Medulla oblongata (tissue), 1 donor: ENCODE data around the gene LRRTM3.
A peak's percentile ranks its signal among the peaks of the same experiment; 100 is the strongest.

Experiments
- DNase-seq: peaks from one replicate; pipeline ENCODE4 v3.0.0-alpha.2; 2015; ENCODE audit errors: extremely low spot score

The LRRTM3 gene

DNA sequence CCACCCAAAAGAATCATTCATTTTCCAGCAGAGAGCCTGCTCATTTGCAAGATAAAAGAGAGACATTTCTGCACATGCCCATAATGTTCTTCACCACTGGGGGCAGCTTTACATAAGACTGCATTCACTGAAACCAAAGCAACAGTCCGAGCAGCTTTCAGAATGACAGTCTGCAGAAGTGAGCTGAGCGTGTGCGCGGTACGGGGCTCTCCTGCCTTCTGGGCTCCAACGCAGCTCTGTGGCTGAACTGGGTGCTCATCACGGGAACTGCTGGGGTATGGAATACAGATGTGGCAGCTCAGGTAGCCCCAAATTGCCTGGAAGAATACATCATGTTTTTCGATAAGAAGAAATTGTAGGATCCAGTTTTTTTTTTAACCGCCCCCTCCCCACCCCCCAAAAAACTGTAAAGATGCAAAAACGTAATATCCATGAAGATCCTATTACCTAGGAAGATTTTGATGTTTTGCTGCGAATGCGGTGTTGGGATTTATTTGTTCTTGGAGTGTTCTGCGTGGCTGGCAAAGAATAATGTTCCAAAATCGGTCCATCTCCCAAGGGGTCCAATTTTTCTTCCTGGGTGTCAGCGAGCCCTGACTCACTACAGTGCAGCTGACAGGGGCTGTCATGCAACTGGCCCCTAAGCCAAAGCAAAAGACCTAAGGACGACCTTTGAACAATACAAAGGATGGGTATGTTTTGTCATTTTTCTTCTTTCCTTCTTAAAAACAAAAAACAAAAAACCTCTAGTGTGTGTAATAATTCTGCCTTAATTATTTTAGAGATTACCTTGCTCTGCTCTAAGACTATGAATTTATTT, at the start of gene LRRTM3:
TSS of gene LRRTM3 (plus strand) at position 141 of the 820 bp plus-strand sequence.
- DNase-seq: peak; percentile 93

DNA sequence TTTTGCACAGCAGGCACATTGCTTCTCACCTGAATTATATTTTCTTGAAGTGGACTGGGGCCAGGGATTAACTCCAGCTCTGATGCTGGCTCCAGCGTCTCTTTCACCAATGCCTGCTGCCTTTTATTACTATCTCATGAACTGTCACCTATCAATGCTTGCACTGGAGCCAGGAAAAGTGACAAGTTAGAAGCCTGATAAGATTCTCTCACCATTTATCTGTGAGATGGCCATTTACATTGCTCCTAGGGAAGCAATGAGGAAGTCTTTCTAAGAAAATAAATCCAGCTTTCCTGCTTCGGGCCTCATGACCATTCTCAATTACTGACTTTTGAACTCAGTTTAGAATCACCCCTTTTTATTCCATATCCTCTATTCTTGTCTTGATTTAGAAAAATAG, 48.5 kb upstream of the LRRTM3 start:
- no peak for DNase-seq

DNA sequence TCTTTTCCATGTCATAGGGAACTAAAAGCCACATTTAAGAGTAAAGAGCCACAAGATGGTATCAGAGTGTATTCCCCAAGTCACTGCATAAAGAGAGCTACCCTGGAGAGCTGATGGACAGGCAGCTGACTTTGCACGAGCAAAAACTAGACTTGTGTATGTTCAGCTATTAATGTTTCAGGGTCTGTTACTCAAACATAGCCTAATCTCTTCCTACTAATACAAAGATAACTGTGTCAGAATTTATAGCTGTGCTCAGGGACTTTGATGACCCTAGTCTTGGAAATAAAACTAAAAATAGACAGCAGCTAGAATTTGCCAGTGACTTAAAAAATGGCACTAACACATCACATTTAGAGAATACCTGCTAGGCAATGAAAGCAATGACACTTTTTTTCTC, 45.5 kb upstream of the LRRTM3 start:
- DNase-seq: no peak

DNA sequence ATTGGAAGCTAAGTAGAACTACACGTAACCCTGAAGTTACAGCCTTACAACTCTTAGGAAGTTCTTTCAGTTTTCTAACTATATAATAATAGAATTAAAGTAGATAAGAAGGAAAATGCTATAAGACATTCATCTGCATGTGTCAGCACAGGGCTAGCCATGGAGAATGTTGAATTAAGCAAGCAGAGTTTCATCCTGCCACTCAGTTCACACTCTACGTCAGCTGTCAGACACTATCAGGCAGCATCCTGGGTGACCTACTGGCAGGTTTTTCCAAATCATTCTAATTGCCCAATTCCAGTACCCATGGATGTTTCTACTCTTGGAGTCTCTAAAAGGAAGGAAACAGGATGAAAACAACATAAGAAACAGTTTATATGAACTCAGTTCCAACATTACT, 45.0 kb upstream of the LRRTM3 start:
- no peak for DNase-seq

DNA sequence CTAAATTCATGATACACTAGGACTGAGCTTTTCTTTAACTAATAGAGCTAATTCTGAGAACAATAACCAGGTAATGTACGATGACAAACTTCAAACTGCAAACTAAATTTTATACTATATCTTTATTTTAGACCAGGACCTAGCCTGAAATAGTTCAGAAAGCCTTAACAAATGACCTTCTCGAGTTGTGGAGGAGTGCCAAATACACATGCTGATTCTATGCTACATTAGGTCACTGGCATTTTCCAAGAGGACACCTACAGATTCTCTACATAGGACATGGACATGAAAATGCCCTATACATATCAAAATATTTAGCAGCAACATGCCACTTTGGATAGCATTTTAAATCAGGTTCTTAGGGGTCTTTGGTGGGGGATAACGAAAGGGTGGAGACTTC, 44.0 kb upstream of the LRRTM3 start:
- no peak for DNase-seq

DNA sequence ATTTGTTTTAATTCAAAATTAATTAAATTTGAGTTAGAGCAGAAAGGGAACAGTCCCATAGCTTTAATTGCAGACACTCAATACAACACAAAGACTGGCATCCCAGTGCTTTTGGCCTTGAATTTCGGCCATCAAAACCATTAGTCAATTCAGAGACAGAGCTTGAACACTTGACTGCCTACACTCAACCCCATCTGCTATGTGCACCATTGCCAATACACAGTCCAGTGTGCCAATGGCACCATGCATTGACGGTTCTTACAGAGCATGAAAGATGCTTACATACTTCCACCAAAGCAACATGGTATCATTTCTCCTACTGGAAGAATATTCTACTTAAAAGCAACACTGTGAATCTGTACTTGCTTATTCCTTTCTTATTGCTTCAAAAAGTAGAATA, 43.6 kb upstream of the LRRTM3 start:
- no peak for DNase-seq

DNA sequence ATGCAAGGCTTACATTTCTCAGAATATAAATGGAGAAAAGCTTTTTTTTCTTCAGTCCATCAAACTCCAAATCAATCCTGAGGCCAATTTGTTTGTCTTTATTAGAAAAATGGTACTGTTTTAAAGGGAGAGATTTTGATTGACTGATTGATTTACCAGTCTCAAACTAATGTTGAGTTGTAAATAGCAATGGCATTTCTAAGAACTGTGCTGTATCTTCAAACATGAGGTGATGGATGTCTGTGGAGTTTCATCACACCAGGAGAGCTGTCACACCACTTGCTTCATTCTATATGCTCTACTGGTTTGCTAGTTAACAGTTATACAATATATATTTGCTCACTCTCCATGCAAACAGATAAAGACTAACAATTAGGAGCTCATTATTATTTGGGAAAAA, 39.0 kb upstream of the LRRTM3 start:
- DNase-seq: no peak

DNA sequence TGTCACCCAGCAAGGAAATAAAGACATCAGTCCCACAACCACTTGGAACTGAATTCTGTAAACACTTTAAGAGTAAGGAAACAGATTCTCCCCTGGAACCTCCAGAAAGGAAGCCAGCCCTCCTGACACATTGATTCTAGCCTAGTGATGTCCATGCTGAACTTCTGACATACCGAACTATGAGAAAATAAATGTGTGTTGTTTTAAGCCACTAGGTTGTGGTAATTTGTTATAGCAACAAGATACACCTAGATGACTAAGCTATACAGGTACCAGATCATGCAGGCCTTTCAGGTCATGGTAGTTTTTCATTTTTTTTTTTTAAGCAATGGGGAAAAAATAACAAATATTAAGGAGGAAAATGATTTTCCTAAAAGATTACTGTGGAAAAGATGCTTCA, 37.6 kb upstream of the LRRTM3 start:
- no peak for DNase-seq

DNA sequence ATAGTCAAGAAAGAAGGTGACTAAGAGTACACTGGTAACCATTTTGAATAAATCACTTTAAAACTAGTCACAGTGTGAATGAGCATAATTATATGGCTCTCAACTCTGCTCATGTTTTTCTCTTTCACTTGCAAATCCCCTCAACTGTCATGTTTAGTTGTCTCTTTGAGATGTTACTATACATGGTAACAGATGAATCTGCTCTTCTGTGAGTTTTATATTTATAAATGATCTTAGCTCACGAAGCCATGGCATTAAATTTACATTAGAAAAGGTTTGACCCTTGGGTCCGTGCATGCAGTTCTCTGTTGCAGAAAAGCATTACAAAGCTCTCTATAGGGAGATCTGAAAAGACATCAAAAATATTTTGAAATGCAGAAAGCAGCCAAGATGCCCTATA, 33.0 kb upstream of the LRRTM3 start:
- no peak for DNase-seq

DNA sequence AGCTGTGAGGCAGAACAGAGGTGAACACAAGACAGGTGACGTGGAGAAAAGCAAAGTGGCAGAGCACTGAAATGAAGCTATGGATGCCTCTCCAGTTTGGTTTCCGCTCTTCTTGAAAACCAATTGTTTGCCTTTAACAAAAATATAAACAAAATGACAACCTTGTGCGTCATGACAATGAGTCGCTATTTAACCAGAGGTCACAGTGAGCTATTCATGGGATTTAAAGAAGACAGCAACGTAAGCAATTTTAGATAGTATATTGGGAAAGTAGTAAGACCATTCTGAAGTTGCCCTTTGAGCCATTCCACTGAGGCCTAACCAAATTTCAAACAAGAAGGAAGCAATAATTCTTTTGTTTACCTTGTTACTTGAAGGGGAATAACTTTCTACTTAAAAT, 15.2 kb upstream of the LRRTM3 start:
- no peak for DNase-seq

DNA sequence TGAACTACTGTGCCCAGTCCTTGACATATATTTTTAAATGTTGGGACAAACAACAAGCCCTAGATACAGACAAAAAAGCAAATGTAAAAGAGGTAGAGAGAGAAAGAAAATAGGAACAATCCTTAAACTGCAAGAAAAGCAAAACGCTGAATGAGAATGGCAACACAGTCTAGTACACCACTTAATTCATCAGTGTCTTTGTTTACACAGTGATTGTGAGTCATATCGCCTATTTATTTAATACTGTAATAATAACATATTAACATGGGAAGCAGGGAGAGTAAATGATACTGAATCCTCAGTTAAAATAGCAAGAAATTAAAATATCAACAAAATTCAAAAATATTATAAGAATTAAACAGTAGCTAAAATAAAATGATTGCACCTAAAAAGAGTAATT, 9.8 kb upstream of the LRRTM3 start:
- no peak for DNase-seq

DNA sequence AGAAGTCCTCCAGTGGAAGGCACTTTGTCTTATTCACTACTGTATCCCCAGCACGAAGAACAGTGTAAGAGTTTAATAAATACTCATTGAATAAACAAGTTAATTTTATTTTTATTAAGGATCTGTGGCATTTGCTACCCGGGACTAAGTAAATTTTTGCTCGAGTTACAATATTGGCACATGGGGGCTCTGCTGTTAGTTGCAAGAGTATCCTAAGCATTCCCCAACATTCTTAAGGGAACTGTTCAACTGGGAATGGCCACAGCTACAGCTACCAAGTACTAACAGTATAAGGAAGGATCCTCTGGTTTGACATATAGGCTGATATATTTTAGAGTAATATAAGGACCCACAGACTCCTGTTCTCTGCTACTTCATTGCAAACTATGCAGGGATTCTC, 8.7 kb upstream of the LRRTM3 start:
- DNase-seq: peak; percentile 3

DNA sequence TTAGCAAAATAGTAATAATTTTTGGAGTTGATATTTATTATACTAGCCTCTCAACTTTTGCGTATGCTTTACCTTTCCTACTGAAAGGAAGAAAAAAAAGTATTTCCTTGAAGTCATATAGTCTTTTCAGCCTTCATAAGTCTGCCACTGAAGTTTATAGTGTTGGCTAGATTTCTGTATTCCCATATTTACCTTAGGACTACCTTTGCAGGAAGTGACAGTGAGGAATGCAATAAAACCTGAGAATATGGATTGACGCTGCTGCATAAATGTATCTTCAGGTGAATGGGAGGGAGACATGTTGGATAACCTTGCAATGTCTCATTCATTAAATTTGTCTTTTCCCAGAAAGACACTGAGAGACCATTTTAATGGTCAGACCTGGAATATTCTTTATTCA, 6.6 kb upstream of the LRRTM3 start:
- DNase-seq: no peak

DNA sequence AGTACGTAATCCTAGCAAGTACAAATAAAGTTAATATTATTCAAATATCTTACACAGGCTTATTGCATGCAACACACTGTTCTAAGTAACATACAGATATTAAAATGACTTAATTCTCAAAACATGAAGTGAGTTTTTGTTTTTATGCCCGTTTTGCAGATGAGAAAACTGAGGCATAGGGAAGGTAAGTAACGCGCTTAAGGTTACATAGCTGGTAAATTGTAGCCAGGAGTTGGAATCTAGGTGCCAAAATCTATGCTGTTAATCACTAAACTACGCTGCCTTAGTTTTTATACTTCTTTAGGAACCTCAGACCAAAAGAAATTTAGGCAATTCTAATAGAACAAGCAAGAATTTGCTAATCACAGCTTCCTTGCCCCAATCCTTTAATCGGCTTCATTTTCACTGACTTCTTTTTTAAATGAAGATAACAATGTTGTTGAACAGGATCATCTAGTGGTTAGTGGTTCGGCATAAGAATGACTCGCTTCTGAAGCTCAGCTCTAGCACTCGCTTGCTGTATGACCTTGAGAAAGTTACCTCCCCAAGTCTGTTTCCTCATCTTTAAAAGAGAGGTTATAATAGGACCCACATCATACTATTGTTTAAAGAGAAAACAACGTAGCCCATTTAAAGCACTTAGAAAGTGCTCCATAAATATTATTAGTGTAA, 1.0 kb upstream of the LRRTM3 start:
- DNase-seq: no peak

DNA sequence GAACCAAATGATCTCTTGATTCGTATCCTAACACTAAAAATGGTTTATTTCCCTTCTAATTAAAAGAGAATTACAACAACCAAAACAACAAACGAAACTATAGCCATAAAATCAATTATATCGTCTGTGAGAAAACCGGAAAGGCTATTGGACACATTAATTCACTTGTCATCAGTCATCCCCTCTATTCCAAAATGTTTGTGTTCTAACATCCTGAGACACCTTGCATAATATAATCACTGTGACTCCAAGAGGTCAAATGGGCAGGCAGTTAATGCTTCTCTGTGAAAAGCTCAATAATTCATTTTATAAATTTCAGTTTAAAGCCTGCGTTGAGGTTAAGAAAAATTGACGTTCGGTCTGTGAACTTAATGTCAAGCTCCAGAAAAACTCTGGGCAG, 463 bp upstream of the LRRTM3 start:
- no peak for DNase-seq

DNA sequence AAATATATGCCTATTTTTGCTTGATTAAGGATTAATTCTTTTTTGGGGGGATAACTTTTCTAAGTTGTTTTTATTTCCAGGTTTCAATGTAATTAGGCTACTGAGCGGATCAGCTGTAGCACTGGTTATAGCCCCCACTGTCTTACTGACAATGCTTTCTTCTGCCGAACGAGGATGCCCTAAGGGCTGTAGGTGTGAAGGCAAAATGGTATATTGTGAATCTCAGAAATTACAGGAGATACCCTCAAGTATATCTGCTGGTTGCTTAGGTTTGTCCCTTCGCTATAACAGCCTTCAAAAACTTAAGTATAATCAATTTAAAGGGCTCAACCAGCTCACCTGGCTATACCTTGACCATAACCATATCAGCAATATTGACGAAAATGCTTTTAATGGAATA, 1.0 kb downstream of the LRRTM3 start:
- DNase-seq: no peak

DNA sequence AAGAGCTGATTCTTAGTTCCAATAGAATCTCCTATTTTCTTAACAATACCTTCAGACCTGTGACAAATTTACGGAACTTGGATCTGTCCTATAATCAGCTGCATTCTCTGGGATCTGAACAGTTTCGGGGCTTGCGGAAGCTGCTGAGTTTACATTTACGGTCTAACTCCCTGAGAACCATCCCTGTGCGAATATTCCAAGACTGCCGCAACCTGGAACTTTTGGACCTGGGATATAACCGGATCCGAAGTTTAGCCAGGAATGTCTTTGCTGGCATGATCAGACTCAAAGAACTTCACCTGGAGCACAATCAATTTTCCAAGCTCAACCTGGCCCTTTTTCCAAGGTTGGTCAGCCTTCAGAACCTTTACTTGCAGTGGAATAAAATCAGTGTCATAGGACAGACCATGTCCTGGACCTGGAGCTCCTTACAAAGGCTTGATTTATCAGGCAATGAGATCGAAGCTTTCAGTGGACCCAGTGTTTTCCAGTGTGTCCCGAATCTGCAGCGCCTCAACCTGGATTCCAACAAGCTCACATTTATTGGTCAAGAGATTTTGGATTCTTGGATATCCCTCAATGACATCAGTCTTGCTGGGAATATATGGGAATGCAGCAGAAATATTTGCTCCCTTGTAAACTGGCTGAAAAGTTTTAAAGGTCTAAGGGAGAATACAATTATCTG, 1.6 kb downstream of the LRRTM3 start:
- DNase-seq: peak; percentile 55

DNA sequence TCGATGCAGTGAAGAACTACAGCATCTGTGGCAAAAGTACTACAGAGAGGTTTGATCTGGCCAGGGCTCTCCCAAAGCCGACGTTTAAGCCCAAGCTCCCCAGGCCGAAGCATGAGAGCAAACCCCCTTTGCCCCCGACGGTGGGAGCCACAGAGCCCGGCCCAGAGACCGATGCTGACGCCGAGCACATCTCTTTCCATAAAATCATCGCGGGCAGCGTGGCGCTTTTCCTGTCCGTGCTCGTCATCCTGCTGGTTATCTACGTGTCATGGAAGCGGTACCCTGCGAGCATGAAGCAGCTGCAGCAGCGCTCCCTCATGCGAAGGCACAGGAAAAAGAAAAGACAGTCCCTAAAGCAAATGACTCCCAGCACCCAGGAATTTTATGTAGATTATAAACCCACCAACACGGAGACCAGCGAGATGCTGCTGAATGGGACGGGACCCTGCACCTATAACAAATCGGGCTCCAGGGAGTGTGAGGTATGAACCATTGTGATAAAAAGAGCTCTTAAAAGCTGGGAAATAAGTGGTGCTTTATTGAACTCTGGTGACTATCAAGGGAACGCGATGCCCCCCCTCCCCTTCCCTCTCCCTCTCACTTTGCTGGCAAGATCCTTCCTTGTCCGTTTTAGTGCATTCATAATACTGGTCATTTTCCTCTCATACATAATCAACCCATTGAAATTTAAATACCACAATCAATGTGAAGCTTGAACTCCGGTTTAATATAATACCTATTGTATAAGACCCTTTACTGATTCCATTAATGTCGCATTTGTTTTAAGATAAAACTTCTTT, 2.3 kb downstream of the LRRTM3 start:
- peak; percentile 57 for DNase-seq

DNA sequence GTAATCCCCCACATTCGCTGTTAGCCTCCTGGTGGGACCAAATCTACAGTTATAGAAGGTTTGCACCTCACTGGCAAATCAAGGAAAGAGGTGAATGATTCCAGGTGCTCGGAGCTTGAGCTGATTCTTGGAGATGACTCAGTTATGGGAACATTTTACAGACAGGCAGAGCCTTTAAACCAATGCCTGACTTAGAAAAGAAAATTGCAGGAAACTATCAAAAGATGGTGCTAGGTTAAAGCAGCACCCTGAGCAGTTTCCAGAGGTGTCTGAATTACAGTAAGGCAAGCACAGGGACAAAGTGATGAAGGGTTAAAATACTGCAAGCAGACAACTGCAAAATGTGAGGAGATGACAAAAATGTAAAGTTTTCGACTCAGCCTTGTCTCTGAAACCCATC, 2.9 kb downstream of the LRRTM3 start:
- peak; percentile 21 for DNase-seq

DNA sequence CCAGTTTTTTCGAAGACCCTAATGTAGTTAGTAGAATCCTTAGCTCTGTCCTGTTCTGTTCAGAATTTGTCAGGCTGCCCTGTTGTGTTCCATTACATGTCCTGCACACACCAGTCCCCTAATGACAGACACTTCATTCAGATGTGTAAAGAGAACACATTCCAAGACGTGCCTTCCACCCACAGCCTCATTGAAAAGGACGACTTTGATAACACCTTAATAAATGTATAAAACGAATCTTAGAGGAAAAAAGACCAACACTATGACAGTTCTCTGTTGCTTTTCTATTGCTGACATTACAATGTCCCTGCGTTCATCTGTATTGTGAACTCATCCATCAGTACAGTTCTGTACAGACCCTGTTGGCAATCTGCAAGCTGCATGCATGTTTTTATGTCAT, 3.5 kb downstream of the LRRTM3 start:
- peak; percentile 54 for DNase-seq

DNA sequence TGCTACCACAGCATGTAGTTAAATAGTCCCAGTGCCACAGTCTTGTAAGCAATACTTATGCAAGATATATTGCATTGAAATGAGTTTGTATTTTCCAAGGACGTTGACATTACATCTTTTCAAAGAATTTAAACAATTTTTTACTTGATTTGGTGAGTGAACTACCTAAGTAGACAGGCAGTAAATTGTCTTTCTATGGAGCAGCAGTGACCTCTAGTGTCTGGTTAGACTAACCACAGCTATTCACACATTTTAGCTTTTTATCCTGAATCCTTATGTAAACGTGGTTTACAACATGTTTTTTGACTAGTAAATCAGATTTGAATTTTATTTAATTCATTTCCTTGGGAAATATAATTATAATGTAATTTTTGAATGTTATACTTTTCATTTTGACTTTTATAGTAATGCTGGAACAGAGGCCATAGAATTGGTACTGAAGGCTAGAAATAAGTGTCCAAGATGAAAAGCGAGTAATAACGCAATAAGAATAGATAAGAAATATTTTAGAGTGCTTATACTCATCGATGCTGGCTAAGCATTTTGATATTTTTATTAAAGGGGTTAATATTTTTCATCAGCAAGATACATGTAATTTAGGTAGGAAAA, 5.6 kb downstream of the LRRTM3 start:
- peak; percentile 87 for DNase-seq

DNA sequence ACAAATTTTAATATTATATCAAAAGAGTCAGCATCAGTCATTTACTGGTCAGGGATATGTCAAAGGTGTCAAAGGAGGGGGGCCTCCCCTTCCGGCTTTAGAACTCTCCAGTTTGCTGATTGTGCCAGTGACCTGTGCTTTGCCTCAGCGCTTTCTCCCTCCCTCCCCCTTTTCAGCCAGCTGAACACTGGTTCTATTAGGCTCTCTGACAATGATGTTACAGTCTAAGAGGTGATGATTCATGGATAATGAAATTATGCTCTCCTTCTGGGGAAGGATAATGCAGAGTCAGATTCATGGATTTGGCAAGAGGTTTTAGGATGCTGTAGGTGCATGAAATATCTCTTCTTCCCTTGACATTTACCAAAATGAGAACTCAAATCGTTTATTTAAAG, 6.1 kb downstream of the LRRTM3 start:
- peak; percentile 80 for DNase-seq
